GM21723 (cell line): ENCODE results near the gene ADAT3.

ENCODE experiments used
- ATAC-seq: cut with Tn5 transposase; IDR thresholded peaks from one replicate; pipeline ENCODE4 v1.9.1; 2021; ENCODE audit warnings: mild to moderate bottlenecking, moderate library complexity; ENCODE audit not compliant: unreplicated experiment

Gene ADAT3

GRCh38 chr19:1955171-1956121 is 50.2 kb downstream of the ADAT3 start:
- no peak for ATAC-seq

GRCh38 chr19:1956122-1956494 is 50.9 kb downstream of the ADAT3 start:
- no peak for ATAC-seq

GRCh38 chr19:1956868-1957492 is 51.8 kb downstream of the ADAT3 start:
- ATAC-seq = no peak

GRCh38 chr19:1957562-1958248 is 52.5 kb downstream of the ADAT3 start:
- ATAC-seq = no peak

GRCh38 chr19:1959928-1960589 is 54.9 kb downstream of the ADAT3 start:
- ATAC-seq = no peak

- no peak for ATAC-seq
These were observed 56.0 kb downstream of the ADAT3 start for GRCh38 chr19:1961000-1961883.

GRCh38 chr19:1962674-1963073 is 57.5 kb downstream of the ADAT3 start:
- ATAC-seq = no peak
